Stimulated activated CD4-positive, alpha-beta T cell treated with anti-CD3 and anti-CD28 coated beads, Interleukin-12 subunit alpha, Interleukin-12 subunit beta, amount 100 ng/mL, for 4 hours (primary cell): Measurements from ENCODE around the gene FMN2.

Source experiments
- DNase-seq: peaks from one replicate; pipeline ENCODE4 v3.0.0-alpha.2; 2020

The FMN2 gene

GRCh38 chr1:240201931-240202330, 110.2 kb downstream of the FMN2 start:
- DNase-seq, result no peak

GRCh38 chr1:240207073-240207709, 115.5 kb downstream of the FMN2 start:
- no peak for DNase-seq

- DNase-seq, result no peak
These were observed 118.3 kb downstream of the FMN2 start for GRCh38 chr1:240210026-240210425.

- no peak for DNase-seq
These were observed 120.9 kb downstream of the FMN2 start for GRCh38 chr1:240212556-240212955.

GRCh38 chr1:240217403-240217802, 125.7 kb downstream of the FMN2 start:
- no peak for DNase-seq

GRCh38 chr1:240219104-240219503, 127.4 kb downstream of the FMN2 start:
- DNase-seq, result no peak

GRCh38 chr1:240226102-240226501, 134.4 kb downstream of the FMN2 start:
- DNase-seq, result no peak

- no peak for DNase-seq
These were observed 139.1 kb downstream of the FMN2 start for GRCh38 chr1:240230816-240231215.

GRCh38 chr1:240232530-240232929, 140.8 kb downstream of the FMN2 start:
- no peak for DNase-seq

GRCh38 chr1:240234485-240235210, 143.0 kb downstream of the FMN2 start:
- DNase-seq, result no peak

GRCh38 chr1:240235521-240236288, 144.0 kb downstream of the FMN2 start:
- DNase-seq, result no peak

- no peak for DNase-seq
These were observed 145.6 kb downstream of the FMN2 start for GRCh38 chr1:240237305-240237721.

GRCh38 chr1:240239309-240239708, 147.6 kb downstream of the FMN2 start:
- DNase-seq, result no peak

- DNase-seq, result no peak
These were observed 149.6 kb downstream of the FMN2 start for GRCh38 chr1:240241278-240241677.

GRCh38 chr1:240242601-240243144, 151.0 kb downstream of the FMN2 start:
- DNase-seq, result no peak

GRCh38 chr1:240244968-240245628, 153.4 kb downstream of the FMN2 start:
- DNase-seq, result no peak

GRCh38 chr1:240245629-240246020, 153.9 kb downstream of the FMN2 start:
- no peak for DNase-seq

- DNase-seq, result no peak
These were observed 156.2 kb downstream of the FMN2 start for GRCh38 chr1:240247899-240248298.

- no peak for DNase-seq
These were observed 162.3 kb downstream of the FMN2 start for GRCh38 chr1:240254006-240254405.

GRCh38 chr1:240254778-240255291, 163.2 kb downstream of the FMN2 start:
- no peak for DNase-seq

- DNase-seq, result no peak
These were observed 164.2 kb downstream of the FMN2 start for GRCh38 chr1:240255922-240256321.

- DNase-seq, result no peak
These were observed 165.3 kb downstream of the FMN2 start for GRCh38 chr1:240256836-240257503.
